ENCODE results near the gene CHCHD10. TPM values are rescaled to one million over a fixed set of nuclear protein-coding genes. Genes with fewer than 3 reads are reported as not detected.

CHCHD10 gene
- total RNA-seq, 2 donors from 2014 or later, result 19.4 TPM; not detected in 1

DNA sequence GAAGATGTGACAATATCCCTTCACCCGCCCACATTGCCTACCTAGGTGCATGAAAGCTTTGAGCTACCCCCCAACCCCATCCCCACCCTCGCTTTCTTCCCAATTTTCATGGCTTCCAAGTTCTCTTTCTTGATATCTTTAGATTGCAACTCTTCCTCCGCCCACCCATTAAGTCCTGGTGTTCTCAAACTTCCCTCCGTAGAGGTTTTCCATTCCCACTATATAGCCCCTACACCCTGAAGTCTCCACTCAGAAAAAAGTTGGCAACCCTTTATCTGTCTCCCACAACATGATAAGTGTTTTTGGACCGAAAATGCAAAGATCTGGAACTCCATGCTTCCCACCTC lies 17.4 kb downstream of the CHCHD10 start:
- Histone ChIP-seq H3K36me3 (no peaks in the 10 kb centered on the region), H3K9me3 (no peaks in the 10 kb centered on the region), H3K4me3 (peak overlapping the region; percentile 90), H3K4me1 (ENCODE audit: control insufficient read depth in 1 of 2, low read depth in 2 of 2) (peaks cover 0 to 18% of the 10 kb centered on the region in 2 donors), H3K27me3 (replicated peaks; ENCODE audit: insufficient read depth) (no peaks in the 10 kb centered on the region), H3K27ac (peak overlapping the region; percentile 82 to 85)
- DNase-seq (ENCODE audit: low spot score) (no peak), ATAC-seq (ENCODE audit: insufficient number of reproducible peaks, low FRiP score, low read depth) (no peak)
- TF ChIP-seq, protein P1, sequence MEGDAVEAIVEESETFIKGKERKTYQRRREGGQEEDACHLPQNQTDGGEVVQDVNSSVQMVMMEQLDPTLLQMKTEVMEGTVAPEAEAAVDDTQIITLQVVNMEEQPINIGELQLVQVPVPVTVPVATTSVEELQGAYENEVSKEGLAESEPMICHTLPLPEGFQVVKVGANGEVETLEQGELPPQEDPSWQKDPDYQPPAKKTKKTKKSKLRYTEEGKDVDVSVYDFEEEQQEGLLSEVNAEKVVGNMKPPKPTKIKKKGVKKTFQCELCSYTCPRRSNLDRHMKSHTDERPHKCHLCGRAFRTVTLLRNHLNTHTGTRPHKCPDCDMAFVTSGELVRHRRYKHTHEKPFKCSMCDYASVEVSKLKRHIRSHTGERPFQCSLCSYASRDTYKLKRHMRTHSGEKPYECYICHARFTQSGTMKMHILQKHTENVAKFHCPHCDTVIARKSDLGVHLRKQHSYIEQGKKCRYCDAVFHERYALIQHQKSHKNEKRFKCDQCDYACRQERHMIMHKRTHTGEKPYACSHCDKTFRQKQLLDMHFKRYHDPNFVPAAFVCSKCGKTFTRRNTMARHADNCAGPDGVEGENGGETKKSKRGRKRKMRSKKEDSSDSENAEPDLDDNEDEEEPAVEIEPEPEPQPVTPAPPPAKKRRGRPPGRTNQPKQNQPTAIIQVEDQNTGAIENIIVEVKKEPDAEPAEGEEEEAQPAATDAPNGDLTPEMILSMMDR (IDR thresholded peaks at IDR 0.05), result no peak

DNA sequence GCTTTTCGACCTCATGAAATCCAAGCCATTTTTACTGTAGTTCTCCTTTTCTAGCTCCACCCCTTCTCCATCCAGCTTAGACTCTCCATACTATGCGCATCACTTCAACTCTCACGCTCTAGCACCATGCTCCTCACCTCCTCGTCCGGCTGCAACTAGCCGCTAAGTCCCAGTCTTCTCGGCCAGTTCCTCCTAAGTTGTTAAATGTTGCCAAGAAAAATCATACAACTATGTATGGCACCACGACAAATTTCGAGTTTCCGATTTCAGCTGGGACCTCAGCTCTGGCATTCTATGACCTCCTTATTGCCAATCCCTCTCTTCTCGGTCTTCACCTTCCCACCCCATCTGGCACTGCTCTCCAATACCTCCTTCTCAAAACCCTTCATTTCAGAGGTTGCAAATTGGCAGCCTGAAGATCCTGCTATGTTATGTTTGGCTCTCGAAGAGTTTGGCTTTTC lies 17.9 kb downstream of the CHCHD10 start:
- Histone ChIP-seq H3K27ac (peak overlapping the region; percentile 82 to 85), H3K4me3 (peak overlapping the region; percentile 90), H3K27me3 (replicated peaks; ENCODE audit: insufficient read depth) (no peaks in the 10 kb centered on the region), H3K9me3 (no peaks in the 10 kb centered on the region), H3K4me1 (ENCODE audit: control insufficient read depth in 1 of 2, low read depth in 2 of 2) (peaks cover 0 to 18% of the 10 kb centered on the region in 2 donors), H3K36me3 (peaks cover 1% of the 10 kb centered on the region)
- TF ChIP-seq, protein P1 (IDR thresholded peaks at IDR 0.05), result no peak
- DNase-seq (ENCODE audit: low spot score) (no peak), ATAC-seq (ENCODE audit: insufficient number of reproducible peaks, low FRiP score, low read depth) (no peak)

GRCh38 chr22:23745791-23746190 lies 22.0 kb downstream of the CHCHD10 start:
- no peak for ATAC-seq (ENCODE audit: insufficient number of reproducible peaks, low FRiP score, low read depth)
- Histone ChIP-seq H3K4me1 (ENCODE audit: control insufficient read depth in 1 of 2, low read depth in 2 of 2) (peaks cover 0 to 34% of the 10 kb centered on the region in 2 donors), H3K27me3 (replicated peaks; ENCODE audit: insufficient read depth) (no peaks in the 10 kb centered on the region), H3K4me3 (no peak overlapping the region), H3K27ac (no peak overlapping the region), H3K9me3 (no peaks in the 10 kb centered on the region), H3K36me3 (peaks cover 16% of the 10 kb centered on the region)
- TF ChIP-seq, protein P1 (IDR thresholded peaks at IDR 0.05), result no peak
- no peak for DNase-seq (ENCODE audit: low spot score)

- DNase-seq (ENCODE audit: low spot score), result no peak
- Histone ChIP-seq H3K27ac (no peak overlapping the region), H3K36me3 (peaks cover 16% of the 10 kb centered on the region), H3K4me3 (no peak overlapping the region), H3K27me3 (replicated peaks; ENCODE audit: insufficient read depth) (no peaks in the 10 kb centered on the region), H3K4me1 (ENCODE audit: control insufficient read depth in 1 of 2, low read depth in 2 of 2) (peaks cover 0 to 22% of the 10 kb centered on the region in 2 donors), H3K9me3 (no peaks in the 10 kb centered on the region)
- ATAC-seq (ENCODE audit: insufficient number of reproducible peaks, low FRiP score, low read depth), result no peak
- TF ChIP-seq, protein P1 (IDR thresholded peaks at IDR 0.05), result no peak
Measured at GRCh38 chr22:23744485-23744884, 23.3 kb downstream of the CHCHD10 start.

GRCh38 chr22:23744001-23744400 lies 23.8 kb downstream of the CHCHD10 start:
- peaks cover 0 to 21% of the 10 kb centered on the region in 2 donors for H3K4me1 ChIP-seq (ENCODE audit: control insufficient read depth in 1 of 2, low read depth in 2 of 2)
- H3K9me3 ChIP-seq, result no peaks in the 10 kb centered on the region
- ATAC-seq (ENCODE audit: insufficient number of reproducible peaks, low FRiP score, low read depth) (no peak), DNase-seq (ENCODE audit: low spot score) (no peak)
- no peaks in the 10 kb centered on the region for H3K27me3 ChIP-seq (replicated peaks; ENCODE audit: insufficient read depth)
- no peak overlapping the region for H3K4me3 ChIP-seq
- TF ChIP-seq, protein P1 (IDR thresholded peaks at IDR 0.05), result no peak
- peaks cover 16% of the 10 kb centered on the region for H3K36me3 ChIP-seq
- H3K27ac ChIP-seq, result peak overlapping the region in 1 of 2 donors; percentile 37

Measured in thoracic aorta (tissue), 2 donors.